Stimulated activated CD8-positive, alpha-beta memory T cell treated with anti-CD3 and anti-CD28 coated beads, Interleukin-2, amount 100 ng/mL, for 1 hour (primary cell): ENCODE data around the gene AXIN1.
A peak's percentile ranks its signal among the peaks of the same experiment; 100 is the strongest.
"Not testable (repeated sequence)": the region's sequence is repeated elsewhere in the genome, so short reads cannot be mapped to it uniquely, and the experiment has no call there.

Experiments used
- DNase-seq, 2 donors: peaks; one replicate each; pipeline ENCODE4 v3.0.0-alpha.2; 2020; ENCODE audit warnings: low read depth in 2 of 2

The AXIN1 gene

DNA sequence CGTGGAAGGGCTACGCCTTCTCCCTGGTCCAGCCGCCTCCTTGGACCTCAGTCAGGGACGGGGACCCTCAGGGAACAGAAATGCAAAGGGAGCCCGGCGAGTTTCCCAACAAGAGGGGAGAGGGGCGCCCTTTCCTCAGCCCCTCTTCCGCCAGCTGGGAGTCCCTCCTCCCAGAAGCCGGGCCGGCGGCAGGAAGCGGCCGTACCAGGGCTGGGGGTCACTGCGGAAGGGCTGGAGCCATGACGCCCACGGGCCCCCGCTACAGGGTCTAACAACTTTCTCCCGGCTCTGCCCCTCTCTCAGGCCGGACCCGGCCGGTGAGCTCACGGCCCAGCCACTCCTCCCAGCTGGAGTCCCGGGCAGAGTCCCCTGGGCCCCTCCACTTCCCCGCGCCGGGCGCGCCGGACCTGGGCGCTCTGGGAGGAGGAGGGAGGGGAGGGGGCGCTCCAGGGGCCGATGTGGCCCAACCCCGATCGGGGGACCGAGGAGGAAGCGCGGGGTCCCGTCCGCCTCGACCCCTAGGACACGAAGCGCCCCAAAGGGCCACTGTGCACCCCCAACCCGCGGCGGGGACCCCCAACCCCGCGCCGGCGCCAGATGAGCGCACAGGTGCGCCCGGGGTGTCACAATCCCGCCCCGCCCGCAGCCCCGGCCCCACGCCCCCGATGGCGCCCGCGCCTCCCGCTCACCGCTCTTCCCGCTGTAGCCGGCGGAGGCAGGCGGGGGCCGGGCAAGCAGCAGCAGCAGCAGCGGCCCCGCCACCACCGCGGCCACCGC, 28.7 kb upstream of the AXIN1 start:
- no peak for DNase-seq

DNA sequence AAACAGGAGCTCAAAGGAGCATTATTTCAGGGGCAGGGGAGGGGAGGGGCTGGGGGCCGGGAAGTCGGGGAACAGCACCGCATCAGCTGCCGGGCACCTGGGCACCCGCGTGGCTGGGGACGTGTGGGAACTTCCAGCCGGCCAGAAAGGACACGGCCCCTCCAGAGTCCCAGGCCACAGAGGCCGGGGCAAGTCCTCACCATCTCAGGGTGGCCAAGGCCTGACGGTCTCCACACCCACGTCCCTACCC, 28.2 kb upstream of the AXIN1 start:
- no peak for DNase-seq

DNA sequence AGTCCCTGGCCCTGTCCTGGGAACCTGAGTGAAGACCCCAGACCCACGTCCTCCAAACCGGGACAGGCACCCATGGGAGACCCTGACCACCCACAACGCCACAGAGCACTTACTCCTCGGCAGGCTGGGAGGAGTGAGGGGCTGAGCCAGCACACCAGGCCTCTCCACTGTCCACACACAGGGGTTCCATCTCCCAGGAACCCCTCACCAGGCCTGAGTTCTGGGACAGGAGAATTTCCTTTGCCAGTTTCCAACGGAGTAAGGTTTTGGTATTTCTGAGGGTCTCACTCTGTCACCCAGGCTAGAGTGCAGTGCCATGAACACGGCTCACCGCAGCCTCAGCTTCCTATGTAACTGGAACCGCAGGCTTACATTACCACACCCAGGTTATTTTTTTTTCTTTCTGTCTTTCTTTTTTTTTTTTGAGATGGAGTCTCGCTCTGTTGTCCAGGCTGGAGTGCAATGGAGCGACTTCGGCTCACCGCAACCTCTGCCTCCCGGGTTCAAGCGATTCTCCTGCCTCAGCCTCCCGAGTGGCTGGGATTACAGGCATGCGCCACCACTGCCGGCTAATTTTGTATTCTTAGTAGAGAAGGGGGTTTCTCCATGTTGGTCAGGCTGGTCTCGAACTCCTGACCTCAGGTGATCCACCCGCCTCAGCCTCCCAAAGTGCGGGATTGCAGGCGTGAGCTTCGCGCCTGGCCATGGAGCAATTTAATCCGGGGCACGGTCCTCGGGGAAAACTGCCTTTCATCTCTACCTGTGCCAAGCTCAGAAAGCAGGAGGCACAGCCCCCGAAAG, 27.6 kb upstream of the AXIN1 start:
- no peak for DNase-seq

DNA sequence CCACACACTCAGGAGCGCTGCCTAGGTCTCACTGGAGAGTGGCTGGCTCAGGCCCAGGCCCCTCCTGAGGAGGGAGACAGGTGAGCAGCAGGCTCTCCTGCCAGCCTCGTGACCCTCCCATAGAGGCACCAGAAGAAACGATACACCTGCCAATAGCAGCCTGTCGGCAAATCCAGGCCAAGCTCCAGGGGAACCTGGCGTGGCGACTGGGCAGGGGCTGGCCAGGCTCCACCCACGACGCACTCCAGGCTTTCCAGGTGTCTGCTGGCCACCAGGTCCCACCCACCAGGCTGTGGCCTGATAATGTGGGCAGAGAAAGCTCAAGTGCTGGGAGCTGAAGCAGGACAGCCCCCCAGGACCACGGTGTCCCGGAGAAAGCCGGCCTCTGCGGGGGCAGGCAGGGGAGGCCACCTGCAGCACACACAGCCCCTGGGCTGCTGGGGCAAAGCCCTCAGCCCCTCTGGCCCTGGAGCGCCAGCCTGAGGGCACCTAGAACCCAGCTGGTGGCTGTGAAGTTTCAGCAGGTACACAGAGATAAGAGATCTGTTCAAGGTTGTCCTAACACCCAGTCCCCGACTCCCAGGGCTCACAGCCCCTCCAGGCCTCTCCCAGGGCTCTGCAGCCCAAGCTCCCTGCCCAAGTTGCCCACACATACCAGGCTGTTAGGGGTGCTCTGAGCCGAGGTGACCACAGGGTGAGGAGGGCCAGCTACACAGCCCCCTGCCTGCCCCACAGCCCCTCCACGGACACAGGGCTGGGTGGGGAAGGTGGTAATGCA, 26.8 kb upstream of the AXIN1 start:
- no peak for DNase-seq

DNA sequence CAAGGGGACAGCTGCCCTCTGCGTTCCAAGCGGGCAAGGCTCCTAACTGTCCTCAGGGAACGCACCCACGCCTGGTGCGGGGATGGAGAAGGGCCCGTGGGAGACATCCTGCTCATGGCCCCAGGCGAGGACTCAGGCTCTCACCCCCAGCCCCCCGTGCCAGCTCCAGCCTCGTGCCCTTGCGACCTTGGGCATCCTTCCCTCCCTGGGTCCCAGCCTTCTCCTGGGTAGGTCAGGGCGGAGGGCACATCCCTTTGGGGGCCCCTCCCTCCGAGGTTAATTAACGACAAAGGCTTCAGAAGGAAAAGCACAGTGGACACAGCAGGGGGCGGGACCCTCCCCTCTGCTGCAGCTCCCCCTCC, 26.3 kb upstream of the AXIN1 start:
- no peak for DNase-seq

DNA sequence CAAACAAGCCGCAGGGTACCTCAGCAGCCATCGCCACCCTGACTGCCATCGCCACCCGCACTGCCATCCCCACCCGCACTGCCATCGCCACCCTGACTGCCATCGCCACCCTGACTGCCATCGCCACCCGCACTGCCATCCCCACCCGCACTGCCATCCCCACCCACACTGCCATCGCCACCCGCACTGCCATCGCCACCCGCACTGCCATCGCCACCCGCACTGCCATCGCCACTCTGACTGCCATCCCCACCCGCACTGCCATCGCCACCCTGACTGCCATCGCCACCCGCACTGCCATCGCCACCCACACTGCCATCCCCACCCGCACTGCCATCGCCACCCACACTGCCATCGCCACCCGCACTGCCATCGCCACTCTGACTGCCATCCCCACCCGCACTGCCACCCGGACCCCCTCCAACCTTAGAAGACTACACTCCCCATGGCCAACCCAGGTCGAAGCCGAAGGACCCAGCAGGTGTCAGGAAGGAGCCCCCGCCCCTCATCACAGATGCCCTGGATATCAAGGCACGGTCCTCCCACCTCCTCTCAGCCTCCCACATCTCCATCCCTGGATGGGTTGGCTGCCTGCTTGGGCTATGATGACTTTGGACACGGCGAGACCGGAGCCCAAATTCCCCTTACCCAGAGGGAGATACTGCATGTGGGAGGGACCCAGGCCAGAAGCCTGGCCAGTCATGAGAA, 25.7 kb upstream of the AXIN1 start:
- not testable (repeated sequence) for DNase-seq

DNA sequence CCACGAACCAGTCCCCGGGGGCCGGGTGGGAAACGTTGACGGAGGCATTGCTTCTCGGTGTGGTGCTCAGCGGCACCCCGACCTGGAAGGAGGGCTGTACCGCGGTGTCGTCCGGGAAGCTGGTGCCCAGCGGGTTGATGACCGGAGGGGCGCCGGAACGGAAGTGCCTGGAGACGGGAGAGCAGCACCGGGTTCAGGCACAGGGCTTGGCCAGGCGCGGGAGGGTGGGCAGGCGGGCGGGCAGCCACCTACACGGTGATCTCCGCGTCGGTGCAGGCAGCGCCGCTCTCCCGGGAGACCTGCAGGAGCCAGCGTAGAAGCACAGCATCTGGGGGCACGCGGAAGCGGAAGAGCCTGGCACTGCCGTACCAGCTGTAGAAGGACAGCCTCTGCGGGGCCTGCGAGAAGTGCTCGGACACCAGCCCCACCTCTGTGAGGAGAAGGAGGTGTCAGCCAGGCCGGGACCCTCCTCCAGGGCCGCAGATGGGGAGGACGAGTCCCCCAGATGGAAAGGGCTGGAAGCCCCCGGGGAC, 25.0 kb upstream of the AXIN1 start:
- no peak for DNase-seq

DNA sequence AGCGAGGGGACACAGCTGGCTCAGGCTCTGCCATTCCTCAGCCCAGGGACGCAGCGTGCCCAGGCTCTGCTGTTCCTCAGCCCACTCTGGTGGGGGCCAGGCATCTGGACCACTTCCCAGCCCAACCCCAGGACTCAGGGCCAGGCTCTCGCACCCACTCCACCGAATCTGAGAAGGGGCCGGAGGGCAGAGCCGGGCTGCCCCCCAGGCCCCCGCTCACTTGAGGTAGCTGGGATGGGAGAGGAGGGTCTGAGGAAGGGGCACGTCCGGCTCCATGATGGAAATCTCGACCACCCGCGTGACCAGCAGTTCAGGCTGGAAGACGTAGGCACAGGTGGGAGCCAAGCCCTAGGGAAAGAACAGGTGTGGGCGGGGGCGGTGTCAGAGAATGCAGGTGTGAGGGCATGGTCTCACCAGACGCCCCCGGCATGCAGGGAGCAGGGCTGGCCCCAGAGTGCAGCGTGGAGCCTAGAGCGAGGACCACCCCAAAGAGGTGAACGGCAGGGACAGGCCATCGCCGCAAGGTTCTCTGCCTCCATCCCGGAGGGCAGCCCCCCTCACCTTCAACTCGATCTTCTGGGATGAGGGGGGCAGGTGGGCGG, 24.4 kb upstream of the AXIN1 start:
- DNase-seq: no peak

DNA sequence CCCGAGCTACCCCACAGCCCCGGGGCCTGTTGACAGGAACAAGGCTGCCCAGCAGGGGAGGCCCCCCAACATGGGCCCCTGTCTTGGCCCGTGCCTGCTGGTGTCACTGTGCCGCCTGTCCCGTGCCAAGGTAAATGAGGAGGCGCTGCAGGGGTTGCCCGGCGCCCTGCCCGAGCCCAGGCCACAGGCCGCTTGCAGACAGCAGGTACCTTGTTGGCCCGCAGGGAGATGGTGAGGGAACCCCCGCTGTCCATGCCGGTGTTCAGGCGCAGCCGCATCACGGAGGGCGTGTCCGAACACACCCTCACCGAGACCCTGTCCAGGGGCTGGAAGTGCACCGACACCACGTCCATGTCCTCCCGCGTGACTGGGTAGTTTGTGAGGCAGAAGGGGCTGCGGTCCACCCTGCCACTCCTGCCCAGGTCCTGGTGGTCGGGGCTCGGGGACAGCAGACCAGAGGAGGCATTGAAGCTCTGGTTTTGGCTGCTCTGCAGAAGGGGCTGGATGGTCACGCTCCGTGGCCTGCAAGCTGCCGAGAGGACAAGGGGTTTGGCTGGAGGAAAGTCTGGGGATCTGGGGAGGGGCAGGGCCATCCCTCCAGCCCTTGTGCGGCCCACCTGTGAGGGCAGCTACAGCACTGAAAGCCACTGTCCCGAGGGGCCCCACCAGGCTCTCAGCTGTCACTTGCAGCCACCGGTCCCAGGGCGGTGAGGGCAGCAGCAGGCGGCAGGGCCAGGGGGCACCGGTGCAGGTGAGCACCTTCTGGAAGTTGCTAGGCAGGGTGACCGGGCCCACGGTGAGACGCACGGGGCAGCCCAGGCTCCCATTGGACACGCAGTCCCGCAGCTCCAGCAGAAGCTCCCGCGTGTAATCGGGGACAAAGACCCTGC, 23.6 kb upstream of the AXIN1 start:
- no peak for DNase-seq

DNA sequence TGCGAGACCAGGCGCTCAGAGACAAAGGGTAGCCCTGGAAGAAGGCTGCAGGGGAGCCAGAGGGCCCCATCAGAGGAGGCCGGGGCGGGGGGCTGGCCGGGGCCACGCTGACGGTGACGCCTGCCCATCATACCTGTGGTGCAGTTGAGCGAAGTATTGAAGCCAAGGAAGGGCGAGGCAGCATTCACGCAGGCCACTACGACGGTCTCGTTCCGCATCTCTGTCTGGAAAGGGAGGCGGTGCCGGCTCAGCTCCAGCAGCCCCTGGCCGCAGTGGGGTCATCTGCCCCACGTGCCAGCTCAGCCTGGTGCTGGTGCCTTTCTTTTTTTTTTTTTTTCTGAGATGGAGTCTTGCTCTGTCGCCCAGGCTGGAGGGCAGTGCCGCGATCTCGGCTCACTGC, 22.7 kb upstream of the AXIN1 start:
- DNase-seq: no peak

DNA sequence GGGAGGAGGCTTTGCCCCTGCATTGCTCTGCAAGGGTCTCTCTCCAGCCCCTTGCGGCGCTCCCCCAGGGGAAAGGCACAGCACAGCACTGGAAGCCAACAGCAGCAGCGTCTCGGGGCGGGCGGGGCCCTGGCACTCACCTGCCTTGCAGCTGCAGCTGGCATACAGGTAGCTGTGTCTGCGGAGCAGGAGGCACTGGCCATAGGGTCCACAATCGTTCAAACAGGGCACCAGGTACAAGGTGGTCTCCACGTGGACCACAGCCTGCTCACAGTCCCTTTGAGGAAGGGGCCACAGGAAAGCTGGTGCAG, 22.0 kb upstream of the AXIN1 start:
- no peak for DNase-seq

DNA sequence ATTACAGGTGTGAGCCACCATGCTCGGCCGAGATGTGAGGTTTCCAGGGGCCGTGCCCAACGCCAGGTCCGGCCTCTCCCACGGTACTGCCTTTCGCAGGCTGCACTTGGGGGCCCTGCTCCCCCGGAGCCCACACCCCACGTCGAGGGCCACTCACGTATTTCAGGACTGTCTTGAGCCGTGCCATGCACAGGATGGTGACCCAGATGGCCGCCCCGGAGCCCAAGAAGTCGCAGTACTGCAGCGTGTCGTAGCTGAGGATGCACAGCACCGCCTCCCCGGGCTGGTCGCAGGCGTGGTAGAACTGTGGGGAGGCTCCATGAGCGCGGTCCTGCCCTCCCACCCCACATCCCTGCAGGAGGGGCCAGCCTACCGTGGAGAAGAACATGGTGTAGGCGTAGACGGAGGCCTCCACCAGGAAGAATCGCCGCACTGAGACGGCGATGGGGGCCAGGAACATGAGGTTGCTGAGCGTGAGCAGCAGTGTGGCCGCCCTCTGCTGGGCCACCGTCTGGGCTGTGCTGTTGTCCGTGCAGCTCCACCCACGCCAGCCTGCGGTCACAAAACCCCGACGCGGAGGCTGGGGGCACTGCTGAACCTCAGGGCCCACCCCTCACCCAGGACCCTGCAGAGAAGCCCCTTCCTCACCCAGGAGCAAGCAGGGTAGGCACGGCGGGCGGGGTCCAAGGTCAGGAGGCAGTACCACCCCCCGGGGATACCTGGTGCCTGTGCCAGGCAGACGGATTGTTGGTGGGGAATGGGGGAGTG, 21.5 kb upstream of the AXIN1 start:
- no peak for DNase-seq

DNA sequence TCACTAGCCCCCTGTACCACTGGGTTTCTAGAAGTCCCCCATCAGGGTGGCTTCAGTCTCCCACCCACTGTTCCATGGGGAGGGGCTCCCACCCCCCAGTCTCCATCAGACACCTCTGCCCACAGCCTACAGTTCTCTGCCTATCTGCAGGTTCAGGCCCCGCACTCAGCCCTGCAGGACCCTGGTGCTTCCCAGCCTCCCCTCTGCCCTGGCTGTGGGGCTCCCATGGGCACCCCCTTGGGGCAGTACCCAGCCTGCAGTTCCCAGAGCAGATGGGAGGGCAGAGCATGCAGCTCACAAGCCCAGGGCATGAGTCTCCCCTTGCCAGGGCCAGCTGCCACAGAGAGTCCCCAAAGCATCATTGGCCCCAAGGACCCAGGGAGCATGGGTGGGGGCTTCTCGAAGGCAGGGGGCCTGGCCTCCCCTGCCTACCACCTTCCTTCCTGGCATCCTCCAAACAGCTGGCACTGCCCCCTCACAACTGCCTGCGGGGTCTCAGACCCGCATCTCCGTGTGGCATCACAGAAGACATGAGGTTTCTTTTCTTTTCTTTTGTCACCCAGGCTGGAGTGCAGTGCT, 20.6 kb upstream of the AXIN1 start:
- no peak for DNase-seq

DNA sequence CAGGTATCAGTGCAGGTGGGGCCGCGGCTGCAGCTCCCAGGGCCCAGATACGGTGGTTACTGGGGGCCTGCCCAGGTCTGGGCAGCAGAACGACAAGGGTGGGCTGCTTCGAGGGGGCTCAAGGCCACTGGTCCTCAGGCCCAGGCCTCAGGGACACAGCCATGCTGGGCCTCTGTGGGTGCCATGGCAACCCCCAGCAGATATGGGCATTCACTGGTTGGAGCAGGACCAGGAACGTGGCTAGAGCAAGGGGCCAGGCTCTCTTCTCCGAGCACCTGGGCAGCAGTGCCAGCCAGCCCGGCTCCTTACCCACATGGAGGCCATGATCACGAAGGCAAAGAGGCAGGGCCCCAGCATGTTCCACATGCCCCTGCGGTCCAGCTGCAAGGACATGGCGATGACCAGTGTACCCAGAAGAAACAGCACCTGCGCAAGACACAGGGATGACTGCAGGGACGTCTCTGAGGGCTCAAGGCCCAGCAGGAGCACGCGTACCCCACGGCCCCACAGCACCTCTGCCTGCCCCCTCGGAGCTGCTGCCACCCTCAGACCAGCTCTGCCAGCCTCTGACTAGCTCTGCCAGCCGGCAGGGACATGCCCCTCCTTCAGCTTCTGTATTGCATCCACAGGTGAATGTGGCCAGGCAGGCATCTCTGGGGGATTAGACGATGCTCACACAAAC, 19.9 kb upstream of the AXIN1 start:
- no peak for DNase-seq

DNA sequence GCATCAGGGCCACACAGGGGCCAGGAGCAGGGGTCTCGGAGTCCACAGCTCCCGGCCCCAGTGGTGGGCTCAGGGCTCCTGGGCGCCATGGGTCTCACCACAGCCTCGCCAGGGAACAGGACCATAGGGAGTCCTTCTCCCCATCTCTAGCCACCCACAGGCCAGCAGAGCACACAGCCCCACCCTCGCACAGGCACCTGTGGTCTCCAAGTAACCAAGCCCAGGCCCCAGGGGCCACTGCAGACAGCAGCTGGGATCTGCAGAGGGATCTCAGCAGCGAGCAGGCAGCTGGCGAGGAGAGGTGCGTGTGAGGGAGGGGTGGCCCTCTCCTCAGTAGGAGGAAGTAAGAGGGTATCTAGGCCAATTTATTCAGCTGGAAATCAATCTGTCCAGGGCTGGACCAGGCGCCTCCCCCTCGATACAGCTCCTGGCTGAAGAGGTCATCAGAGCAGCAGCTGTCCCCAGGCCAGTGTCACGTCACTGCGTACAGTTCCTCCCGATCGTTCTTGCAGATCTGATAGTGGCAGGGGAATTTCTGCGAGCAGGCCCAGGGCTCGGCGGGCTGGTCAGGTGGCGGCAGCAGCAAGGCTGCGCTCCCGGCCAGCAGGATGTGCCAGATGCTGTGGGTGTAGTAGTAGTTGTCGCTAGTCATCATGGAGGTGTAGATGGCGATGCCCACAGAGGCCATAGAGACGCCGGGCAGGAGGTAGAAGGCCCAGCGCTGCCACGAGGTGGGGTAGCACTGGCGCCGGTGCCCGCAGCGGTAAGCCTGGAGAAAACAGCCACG, 19.2 kb upstream of the AXIN1 start:
- DNase-seq: no peak

DNA sequence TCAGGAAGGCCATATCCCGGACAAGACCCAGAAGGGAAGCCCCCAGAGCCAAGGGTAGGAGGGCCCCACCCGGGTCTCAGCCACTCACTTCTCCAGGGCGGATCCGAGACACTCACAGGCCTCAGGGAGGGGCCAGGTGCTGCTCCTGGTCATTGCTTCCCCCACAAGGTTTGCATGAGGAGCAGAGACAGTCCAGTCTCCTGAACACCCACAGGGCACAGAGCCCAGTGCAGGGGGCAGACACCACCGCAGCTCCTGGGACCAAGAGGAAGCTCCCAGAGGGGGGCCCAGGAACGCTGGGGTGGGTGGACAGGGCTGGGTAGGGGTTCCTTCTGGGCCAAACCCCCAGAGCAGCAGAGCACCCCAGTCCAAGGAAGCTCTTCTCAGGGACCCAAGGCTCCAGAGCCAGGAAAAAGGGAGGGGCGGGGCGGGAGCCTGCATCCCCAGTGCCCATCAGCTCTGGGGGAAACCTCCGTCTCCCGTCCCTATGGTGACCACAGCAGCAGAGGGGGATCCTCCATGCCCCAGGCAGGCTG, 18.5 kb upstream of the AXIN1 start:
- DNase-seq: no peak

DNA sequence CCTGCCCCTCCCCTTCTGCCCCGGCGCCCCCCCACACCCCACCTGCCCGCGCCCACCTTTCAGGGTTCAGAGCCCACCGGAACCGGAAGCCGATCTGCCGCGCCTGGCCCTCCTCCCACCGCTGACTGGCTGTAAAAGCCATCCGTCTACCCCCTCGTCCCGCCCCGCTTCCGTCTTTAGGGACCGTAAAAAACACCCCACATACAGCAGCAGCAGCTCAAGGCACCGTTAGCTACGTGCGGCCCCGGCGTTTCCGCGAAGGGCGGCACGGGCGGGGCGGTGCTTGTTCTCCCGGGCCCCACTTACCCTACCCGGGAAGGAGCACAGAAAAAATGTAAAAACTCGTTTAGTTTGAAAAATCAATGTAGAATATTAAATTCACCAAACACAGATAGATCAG, 17.9 kb upstream of the AXIN1 start, which contains the start of gene MRPL28:
Gene MRPL28 (minus strand): TSS at position 96 of the 400 bp plus-strand sequence. CDS start 320 bp downstream, outside the sequence.
- peak; percentile 80 to 85 for DNase-seq
